ENCODE measurements around the gene PRC1.
"Not testable (repeated sequence)": the region's sequence is repeated elsewhere in the genome, so short reads cannot be mapped to it uniquely, and the experiment has no call there.

Gene PRC1

DNA sequence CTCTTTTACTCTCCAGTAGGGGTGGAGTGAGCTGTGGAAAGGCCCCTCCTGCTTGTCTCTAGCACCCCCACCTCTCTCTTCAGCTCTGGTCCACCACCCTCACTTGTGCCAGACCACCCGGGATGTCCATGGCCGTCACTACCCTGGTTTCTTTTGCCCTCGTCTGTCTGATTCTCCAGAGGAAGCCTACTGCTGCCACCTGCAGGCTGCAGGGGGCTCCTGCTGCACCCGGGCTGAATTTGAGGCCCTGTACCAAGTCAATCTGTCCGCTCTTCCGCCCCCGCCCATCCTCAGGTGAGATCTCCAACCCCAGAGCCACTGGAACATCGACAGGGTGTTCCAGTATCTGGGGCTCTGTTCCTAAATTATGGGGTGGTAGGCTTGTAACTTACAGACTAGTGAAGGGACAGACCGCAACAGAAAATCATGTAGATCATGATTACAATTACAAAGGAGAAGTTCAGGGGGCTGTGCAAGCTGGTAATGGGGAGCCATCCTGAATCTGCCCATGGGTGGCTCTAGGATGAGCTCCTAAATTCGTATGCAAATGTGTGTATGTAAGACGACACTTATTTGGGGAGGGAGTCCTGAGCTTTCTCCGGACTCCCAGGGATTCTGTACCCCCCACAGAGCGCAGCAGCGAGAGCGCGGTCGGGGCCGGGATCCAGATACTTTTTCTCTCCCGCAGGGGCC lies 59.9 kb downstream of the PRC1 start:
- peak; percentile 57 for DNase-seq (ENCODE audit: low read depth)

DNA sequence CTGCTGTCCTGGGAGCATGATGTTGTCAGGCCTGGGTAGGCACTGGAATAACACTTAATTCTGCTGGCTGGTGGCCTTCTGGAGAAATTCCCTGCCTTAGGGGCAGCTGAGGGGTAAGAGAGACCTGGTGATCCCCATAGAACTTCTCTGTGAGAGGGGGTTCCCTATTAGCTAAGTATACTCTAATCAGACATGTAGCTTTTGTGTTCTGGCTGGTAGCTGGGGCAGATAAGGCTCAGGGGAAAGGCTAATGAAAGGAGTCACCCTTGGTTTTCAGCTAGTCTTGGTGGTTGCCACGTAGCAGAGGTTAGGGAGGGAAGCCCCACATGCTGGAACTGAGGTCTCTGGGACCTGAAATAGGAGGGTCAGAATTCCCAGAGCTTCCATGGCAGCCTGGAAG lies 61.0 kb downstream of the PRC1 start:
- DNase-seq (ENCODE audit: low read depth) = no peak

DNA sequence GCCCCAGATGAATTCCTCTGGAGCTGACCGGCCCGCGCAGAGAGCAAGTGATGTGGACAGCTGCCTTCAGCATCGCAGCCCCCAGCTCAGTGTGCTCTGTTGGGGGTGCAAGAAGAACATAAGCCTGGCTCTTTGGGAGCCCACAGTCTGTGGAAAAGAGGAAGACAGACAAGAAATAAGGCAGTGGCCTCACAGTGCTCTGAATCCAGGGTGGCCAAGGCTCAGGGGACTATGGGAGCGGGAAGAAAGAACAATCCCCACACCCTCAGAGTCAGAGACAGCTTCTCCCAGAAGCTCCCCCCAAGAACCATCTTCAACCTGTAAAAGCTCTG lies 61.7 kb downstream of the PRC1 start:
- DNase-seq (ENCODE audit: low read depth) = no peak

DNA sequence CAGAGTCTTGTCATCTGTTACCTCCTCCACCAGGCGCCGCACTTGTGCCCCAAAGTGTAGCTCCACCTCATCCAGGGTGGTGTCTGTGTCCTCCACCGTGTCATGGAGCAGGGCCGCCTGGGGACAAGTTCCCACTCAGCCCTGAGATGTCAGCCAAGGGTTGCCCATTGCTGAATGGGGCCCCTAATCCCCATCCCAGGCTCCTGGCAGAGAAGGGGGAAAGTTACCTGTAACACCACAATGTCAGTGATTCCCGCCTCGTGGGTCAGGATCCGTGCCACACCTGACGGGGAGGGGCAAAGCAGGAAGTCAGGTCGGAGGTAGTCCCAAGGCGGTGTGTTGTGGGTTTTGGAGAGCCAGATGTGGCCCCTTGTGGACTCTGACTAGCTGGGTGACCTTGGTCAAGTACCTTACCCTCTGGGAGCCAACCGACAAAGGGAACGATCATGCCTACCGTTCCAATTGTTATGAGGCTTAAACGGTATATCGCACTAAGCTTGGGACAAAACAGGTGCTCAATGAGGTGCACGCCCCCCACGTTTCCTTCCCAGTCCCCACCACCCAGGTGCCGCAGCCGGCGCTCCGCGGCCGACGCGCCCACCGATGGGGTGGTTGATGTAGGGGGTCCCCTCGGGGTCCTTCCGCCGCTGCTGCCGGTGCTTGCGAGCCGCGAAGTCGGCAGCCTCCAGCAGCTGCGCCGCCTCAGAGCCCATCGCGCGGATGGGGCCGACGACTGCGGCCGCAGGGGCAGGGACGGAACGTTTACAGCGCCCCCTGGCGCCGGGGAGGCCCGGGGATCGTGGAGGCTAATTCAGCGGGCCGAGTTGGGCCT lies 62.3 kb downstream of the PRC1 start, which contains the start of gene HDDC3:
Gene HDDC3 (minus strand): TSS at position 722 of the 832 bp plus-strand sequence. CDS start 9 bp downstream, at position 713.
- peak; percentile 93 for DNase-seq (ENCODE audit: low read depth)

DNA sequence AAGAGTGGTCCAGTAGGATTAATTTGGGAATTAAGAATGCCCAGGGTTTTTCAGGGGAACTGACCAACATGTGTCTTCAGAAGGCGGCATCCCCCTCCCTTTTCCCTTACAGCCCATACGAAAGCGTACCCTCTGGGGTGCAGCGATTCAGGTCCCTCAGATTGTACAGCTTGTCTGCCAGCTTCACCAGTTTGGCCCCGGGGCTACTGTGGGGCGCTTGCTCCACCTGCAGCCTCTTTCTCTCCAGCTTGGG lies 62.8 kb downstream of the PRC1 start:
- DNase-seq (ENCODE audit: low read depth) = no peak

DNA sequence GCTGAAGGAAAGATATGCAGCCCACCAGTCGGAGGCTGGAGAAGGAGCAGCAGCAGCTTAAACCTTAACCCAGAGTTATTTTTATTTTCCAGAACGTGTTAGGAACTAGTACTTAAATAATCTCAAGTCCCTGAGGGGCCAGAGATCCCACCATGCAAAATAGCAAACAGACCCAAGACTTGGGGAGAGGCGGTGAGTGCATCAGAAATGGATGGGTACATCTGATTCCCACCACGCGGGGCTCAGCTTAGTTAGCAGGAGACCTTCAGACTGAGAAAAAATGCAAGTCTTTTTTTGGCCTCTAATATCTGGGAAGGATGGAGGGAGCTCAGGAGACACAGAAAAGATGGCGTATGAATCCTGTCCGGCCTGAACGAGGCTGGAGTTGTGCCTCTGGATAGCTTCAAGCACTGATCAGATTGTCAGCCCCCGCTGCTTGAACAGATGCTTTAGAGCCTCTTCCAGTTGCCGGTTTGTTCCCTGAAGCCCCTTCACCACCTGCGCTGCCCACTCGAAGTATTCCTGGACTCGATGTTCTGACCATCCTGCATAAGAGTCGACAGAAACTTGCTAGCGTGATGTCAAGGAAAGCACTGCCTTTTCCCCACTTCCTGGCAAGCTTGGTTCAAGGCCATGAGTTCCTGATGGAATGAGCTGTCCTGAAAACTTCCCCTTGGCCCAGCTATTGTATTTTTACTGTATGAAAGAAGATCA lies 63.3 kb downstream of the PRC1 start:
- DNase-seq (ENCODE audit: low read depth) = no peak

DNA sequence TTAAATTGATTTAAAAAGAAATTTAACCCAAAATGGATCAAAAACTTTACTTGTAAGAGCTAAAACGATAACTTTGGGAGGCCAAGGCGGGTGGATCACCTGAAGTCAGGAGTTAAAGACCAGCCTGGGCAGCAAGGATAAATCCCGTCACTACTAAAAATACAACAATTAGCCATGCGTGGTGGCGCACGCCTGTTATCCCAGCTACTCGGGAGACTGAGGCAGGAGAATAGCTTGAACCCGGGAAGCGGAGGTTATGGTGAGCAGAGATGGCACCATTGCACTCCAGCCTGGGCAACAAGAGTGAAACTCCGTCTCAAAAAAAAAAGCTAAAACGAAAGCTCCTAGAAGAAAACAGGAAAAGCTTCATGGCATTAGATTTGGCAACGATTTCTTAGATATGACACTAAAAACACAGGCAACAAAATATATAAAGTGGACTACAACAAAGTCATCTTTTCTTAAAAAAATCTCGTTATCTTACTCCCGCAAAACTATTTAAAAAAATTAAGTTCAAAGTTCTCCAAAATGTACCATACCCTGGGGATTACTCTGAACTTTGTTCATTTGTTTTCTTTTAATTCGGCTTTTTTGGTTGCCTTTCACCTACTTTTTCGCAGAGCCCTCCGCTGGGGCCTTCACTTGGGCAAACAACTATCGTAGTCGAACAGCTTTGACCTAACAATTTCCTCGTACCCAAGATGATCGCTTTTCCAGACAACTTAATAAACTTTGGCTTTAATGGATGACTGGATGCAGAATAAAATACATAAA lies 64.9 kb downstream of the PRC1 start:
- DNase-seq (ENCODE audit: low read depth) = no peak

DNA sequence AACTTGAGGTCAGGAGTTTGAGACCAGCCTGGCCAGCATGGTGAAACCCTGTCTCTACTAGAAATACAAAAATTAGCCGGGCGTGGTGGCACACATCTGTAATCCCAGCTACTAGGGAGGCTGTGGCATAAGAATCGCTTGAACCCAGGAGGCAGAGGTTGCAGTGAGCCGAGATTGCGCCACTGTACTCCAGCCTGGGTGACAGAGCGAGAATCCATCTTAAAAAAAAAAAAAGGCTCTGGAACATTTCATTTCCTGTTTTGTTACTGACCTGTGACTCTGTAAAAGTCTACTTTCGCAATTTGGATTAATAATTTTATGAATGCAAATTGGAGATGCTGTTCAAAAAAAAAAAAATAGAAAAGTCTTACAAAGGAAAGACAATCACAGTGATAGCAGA lies 66.2 kb downstream of the PRC1 start:
- DNase-seq (ENCODE audit: low read depth) = not testable (repeated sequence)

DNA sequence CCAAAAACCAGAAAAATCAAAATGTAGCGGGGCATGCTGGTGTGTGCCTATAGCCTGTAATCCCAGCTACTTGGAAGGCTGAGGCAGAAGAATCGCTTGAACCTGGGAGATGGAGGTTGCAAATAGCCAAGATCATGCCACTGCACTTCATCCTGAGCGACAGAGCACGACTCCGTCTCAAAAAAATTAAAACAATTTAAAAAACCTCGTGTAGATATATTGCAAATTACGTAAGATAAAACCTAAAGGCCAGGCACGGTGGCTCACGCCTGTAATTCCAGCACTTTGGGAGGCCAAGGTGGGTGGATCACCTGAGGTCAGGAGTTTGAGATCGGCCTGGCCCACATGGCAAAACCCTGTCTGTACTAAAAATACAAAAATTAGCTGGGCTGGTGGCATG lies 67.6 kb downstream of the PRC1 start:
- DNase-seq (ENCODE audit: low read depth) = not testable (repeated sequence)

DNA sequence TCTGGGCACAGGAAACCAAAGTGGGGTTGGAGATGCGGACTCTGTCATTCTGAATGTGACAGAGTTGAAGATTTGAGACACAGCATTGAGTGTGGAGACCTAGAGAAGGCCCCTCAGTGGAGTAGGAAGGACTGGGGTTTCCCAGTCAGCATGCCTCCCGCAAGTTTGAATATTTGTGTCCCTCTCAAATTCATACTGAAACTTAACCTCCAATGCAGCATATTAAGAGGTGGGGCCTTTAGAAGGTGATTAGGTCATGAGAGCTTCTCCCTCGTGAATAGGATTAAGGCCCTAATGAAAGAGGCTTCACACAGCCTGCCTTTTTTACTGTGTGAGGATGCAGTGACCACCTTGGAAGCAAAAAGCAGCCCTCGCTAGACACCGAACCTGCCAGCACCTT lies 70.0 kb downstream of the PRC1 start:
- DNase-seq (ENCODE audit: low read depth) = no peak

DNA sequence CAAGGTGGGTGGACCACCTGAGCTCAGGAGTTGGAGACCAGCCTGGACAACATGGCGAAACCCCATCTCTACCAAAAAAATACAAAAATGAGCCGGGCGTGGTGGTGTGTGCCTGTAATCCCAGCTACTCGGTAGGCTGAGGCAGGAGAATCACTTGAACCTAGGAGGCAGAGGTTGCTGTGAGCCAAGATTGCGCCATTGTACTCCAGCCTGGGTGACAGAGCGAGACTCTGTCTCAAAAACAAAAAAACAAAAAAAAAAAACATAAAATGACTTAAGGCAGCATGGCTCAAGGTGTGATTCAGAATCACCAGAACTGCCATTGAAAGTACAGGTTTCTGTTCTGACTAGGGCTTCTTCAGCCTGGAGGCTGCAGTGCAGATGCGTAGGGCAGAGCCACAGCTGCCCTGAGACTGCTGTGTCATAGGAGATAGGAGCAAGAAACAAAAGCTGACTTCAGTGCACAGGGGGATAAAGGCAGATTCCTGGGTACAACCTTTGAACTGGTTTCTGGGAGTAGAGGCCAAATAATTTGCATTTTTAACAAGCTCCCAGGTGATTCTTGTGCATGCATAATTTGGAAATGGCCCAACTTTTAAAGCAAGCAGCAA lies 71.5 kb downstream of the PRC1 start:
- not testable (repeated sequence) for DNase-seq (ENCODE audit: low read depth)

DNA sequence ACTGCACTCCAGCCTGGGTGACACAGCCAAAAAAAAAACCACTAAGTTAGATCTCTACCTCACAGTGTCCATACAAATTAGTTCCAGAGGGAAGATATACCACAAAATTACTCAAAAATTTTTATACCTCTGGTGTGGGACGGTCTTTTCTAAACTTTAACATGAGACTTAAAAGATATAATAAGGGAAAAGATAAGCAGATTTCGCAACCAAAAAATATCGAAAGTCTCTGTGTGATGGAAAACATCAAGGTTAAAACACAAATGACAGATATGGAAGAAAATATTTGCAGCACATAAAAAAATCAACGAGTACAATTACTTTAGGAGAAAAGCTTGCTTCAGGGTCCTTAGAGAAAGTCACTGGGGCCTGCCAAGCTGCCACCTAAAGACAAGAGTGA lies 72.4 kb downstream of the PRC1 start:
- no peak for DNase-seq (ENCODE audit: low read depth)

DNA sequence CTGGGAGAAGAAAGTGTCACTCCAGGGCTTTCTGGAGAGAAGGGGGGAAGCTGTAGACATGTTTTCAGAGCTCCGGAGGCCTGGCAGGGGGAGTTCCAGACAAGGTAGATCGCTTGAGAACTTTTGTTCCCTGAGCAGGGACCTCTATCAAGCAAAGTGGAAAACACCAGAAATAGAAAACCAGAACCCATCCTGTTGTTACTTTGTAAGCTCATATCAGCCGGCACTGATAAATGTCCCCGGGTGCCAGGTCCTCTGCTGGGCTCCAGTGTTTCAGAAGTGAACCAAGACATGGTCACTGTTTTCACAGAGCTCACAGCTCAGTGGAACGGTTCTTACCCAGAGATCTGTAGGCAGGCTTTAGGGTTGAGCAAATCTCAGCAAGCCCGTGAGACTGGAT lies 75.5 kb downstream of the PRC1 start:
- DNase-seq (ENCODE audit: low read depth) = no peak

DNA sequence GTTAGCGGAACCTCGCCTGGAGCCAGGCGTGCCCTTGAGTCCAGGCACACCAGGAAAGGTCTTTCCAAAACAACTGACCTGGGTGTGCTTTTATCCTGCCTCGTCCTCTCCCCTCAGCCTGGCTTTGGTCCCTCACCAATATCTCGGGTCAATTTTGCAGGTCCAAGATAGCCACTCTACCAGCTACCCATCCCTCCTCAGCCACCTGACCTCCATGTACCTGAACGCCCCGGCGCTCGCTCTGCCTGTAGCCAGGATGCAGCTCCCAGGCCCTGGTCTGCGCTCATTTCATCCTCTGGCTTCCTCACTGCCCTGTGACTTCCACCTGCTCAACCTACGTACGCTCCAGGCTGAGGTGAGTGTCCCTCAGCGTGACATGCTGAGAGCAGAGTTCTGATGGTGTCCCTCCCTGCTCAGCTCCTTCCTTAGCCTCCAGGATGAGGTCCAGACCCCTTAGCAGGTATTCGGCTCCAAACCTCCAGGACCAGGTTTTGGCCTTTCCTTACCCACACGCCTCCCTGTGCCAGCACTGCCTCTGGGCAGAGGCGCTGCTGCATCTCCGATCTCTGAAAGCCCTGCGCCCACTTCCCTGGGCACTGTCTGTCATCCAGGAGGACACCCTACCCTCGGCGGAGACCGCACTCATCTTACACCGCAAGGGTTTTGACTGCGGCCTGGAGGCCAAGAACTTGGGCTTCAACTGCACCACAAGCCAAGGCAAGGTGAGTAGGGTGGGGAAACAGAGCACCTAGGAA lies 76.1 kb downstream of the PRC1 start:
- DNase-seq (ENCODE audit: low read depth) = no peak

DNA sequence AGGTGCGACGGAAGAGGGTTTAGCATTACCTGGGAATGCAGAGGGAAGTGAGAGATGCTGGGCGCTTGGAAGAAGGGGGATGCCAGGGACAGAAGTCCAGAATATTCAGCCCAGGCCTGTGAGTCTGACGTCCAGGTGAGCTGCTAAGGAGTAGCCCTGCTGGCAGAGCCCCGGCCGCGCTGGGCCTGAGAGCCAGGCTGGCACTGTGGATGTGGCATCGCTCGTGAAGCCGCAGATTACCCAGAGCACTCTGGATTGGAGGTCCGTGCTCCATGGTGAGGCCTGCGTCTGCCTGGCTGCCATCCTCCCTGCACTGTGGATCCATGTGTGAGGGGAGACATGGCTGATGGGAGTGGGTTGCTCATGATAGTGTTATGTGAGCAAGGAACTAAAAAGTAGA lies 76.8 kb downstream of the PRC1 start:
- DNase-seq (ENCODE audit: low read depth) = no peak

DNA sequence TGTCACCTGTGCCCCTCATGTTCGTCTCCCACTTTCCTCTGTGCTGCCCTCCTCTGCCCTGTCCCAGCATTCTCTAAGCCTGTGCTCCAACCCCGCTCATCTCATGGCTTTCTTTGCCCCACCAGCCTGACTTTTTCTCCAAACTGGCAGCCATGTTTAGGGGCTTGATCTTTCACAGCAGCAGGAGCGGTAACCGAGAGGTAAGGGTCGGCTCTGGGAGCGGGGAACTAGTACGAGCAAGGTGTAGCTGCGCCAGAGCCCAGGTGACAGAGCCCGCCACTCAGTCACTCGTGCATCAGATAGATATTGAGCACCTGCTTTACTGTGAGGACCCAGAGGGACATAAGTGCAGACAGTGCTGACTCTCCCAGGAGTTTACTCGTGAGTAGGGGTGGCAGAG lies 77.9 kb downstream of the PRC1 start:
- DNase-seq (ENCODE audit: low read depth) = no peak

Data from stimulated activated CD8-positive, alpha-beta memory T cell treated with anti-CD3 and anti-CD28 coated beads, Interleukin-15, amount 100 ng/mL, for 24 hours (primary cell).